Loucy (cell line): ENCODE data around the gene MAFF.

Source experiments
- H2AFZ ChIP-seq: fragments of 200-600 bp; sonication (generic); 2 replicates; pipeline ENCODE4 v1.6.0; 2016; ENCODE audit warnings: antibody characterized with exemption, mild to moderate bottlenecking, low read length, moderate library complexity
- H3F3A ChIP-seq: fragments of 200-600 bp; 2 replicates; pipeline ENCODE4 v1.6.0; 2016; ENCODE audit warnings: antibody characterized with exemption, low read depth, mild to moderate bottlenecking
- H3K27me3 ChIP-seq: fragments of 200-600 bp; sonication (generic); 2 replicates; pipeline ENCODE4 v1.6.1; 2014; ENCODE audit warnings: low read length, mild to moderate bottlenecking; ENCODE audit not compliant: insufficient read depth, poor library complexity, severe bottlenecking
- H3K36me3 ChIP-seq: fragments of 200-600 bp; sonication (generic); 2 replicates; pipeline ENCODE4 v1.6.1; 2016; ENCODE audit warnings: low read length; ENCODE audit not compliant: insufficient read depth
- H3K4me1 ChIP-seq: fragments of 200-600 bp; sonication (generic); 2 replicates; pipeline ENCODE4 v1.5.1; 2014; ENCODE audit warnings: low read length, mild to moderate bottlenecking; ENCODE audit not compliant: insufficient read depth, poor library complexity, severe bottlenecking
- H3K4me2 ChIP-seq: fragments of 200-600 bp; sonication (generic); 2 replicates; pipeline ENCODE4 v1.6.0; 2014; ENCODE audit warnings: antibody characterized with exemption, low read length, low read depth, mild to moderate bottlenecking; ENCODE audit not compliant: poor library complexity, severe bottlenecking
- H3K4me3 ChIP-seq: fragments of 200-600 bp; sonication (generic); 2 replicates; pipeline ENCODE4 v1.5.1; 2014; ENCODE audit warnings: low read length, mild to moderate bottlenecking, mixed read lengths; ENCODE audit not compliant: poor library complexity, severe bottlenecking
- H3K79me2 ChIP-seq: fragments of 200-600 bp; sonication (generic); 2 replicates; pipeline ENCODE4 v1.6.1; 2014; ENCODE audit warnings: low read length; ENCODE audit not compliant: insufficient read depth
- H3K9ac ChIP-seq: fragments of 200-600 bp; sonication (generic); 2 replicates; pipeline ENCODE4 v1.6.0; 2014; ENCODE audit warnings: mild to moderate bottlenecking, low read depth, low read length, moderate library complexity; ENCODE audit not compliant: poor library complexity, severe bottlenecking
- H3K9me2 ChIP-seq: fragments of 200-600 bp; sonication (generic); replicated peaks from 2 replicates; pipeline ENCODE4 v1.6.1; 2016; ENCODE audit warnings: low read depth, low read length, mixed read lengths
- H3K9me3 ChIP-seq: fragments of 200-600 bp; sonication (generic); 2 replicates; pipeline ENCODE4 v1.6.1; 2014; ENCODE audit warnings: mild to moderate bottlenecking, antibody characterized with exemption, low read length, low read depth; ENCODE audit not compliant: insufficient read depth
- H4K20me1 ChIP-seq: fragments of 200-600 bp; sonication (generic); 2 replicates; pipeline ENCODE4 v1.6.0; 2014; ENCODE audit warnings: antibody characterized with exemption, low read length, mild to moderate bottlenecking; ENCODE audit not compliant: insufficient read depth, poor library complexity, severe bottlenecking
- EZH2phosphoT487 ChIP-seq: fragments of 200-600 bp; IDR thresholded peaks from 2 replicates; pipeline ENCODE4 v1.6.1; 2018; ENCODE audit warnings: antibody characterized with exemption, mild to moderate bottlenecking, moderate library complexity, borderline replicate concordance
- TF ChIP-seq, protein P1 (sequence below): fragments of 200-600 bp; sonication (generic); conservative IDR thresholded peaks from 2 replicates; pipeline ENCODE4 v1.5.1; 2014; ENCODE audit warnings: mild to moderate bottlenecking, antibody characterized with exemption, low read length

MAFF gene

GRCh38 chr22:38204784-38205183 is 3.0 kb downstream of the MAFF start:
- no peaks in the 10 kb centered on the region for H4K20me1 ChIP-seq
- H3K36me3 ChIP-seq: no peaks in the 10 kb centered on the region
- peak overlapping the region; percentile 99 for H3K4me2 ChIP-seq
- peak overlapping the region; percentile 22 for H3K4me3 ChIP-seq
- H3F3A ChIP-seq: peaks cover 3% of the 10 kb centered on the region; the same call in 1 of the 2 replicates
- H3K27me3 ChIP-seq: no peaks in the 10 kb centered on the region
- no peaks in the 10 kb centered on the region for H3K9me2 ChIP-seq
- H3K4me1 ChIP-seq: peaks cover 41% of the 10 kb centered on the region
- no peaks in the 10 kb centered on the region for H3K79me2 ChIP-seq
- TF ChIP-seq, protein P1, sequence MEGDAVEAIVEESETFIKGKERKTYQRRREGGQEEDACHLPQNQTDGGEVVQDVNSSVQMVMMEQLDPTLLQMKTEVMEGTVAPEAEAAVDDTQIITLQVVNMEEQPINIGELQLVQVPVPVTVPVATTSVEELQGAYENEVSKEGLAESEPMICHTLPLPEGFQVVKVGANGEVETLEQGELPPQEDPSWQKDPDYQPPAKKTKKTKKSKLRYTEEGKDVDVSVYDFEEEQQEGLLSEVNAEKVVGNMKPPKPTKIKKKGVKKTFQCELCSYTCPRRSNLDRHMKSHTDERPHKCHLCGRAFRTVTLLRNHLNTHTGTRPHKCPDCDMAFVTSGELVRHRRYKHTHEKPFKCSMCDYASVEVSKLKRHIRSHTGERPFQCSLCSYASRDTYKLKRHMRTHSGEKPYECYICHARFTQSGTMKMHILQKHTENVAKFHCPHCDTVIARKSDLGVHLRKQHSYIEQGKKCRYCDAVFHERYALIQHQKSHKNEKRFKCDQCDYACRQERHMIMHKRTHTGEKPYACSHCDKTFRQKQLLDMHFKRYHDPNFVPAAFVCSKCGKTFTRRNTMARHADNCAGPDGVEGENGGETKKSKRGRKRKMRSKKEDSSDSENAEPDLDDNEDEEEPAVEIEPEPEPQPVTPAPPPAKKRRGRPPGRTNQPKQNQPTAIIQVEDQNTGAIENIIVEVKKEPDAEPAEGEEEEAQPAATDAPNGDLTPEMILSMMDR: no peak
- no peak for TF ChIP-seq EZH2phosphoT487
- peak overlapping the region; percentile 60 for H3K9ac ChIP-seq
- no peaks in the 10 kb centered on the region for H3K9me3 ChIP-seq
- H2AFZ ChIP-seq: no peak overlapping the region

DNA sequence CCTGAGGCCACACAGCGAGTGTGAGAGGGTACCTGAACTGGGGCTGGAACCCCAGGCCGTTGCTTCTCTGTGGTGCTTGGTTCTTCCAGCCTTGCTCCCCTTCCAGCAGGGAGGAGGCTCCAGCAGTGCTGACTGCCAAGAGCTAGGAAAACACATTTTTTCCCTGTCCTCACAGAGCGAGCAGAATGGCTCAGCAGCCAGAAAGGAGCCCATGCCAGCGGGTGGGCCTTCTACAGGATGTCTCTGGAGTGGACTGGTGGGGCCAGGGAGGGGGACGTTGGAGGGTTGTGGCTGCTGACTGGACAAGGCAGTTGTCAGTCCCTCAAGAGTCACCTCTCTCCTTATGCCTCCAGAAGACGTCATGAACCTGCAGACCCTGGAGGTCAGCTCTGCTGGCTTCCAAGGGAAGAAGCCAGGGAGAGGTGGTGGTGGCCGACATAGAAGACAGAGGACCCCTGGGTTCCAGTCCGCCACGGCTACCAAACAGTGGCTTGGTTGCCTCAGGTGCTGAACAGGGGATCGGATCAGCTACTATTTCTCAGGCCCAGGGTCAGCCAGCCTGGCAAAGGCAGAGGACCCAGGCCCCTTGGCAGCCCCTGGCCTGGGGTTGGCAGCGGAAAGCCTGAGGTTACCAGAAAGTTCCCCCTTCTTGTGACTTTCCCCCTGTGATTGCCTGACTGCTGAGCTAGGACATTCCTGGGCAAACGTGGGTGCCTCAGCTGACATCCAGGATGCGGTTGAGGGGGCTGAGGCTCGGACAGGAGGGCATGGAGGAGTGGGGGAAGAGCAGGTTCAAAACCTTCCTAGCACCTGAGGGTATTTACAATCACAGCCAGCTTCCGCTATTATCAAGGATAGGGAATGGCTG is 3.7 kb downstream of the MAFF start:
- TF ChIP-seq, protein P1: no peak
- TF ChIP-seq EZH2phosphoT487: no peak
- Histone ChIP-seq H3K4me1 (peaks cover 41% of the 10 kb centered on the region), H2AFZ (no peak overlapping the region), H3K9ac (no peak overlapping the region), H3K79me2 (no peaks in the 10 kb centered on the region), H4K20me1 (no peaks in the 10 kb centered on the region), H3K4me3 (peak overlapping the region; percentile 22), H3K27me3 (no peaks in the 10 kb centered on the region), H3F3A (peaks cover 3% of the 10 kb centered on the region; the same call in 1 of the 2 replicates), H3K9me2 (no peaks in the 10 kb centered on the region), H3K9me3 (no peaks in the 10 kb centered on the region), H3K36me3 (no peaks in the 10 kb centered on the region), H3K4me2 (peak overlapping the region; percentile 99)

DNA sequence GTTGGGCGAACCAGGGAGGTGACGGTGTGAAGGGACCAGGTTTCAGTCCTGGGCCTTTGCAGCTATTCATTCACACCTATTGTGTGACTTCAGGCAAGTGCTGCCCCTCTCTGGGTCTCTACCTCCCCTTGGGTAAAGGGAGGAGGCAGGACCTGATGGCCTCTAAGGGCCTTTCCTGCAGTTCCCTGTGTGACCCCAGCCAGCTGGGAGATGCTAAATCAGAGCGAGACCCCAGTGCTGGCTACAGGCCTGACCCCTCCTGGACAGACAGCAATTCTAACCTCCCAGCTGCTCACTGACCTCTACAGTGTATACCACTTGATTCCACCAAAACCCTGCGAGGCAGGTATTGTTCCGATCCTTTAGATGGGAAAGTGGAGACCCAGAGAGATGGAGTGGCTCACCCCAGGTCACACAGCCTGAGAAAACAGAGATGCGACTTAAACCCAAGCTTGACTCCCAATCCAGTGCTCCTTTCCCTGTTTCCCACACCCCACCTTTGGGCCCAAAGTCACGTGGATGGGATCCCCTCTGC is 6.2 kb downstream of the MAFF start:
- Histone ChIP-seq H3K79me2 (no peaks in the 10 kb centered on the region), H3K4me2 (no peak overlapping the region), H3K4me3 (no peak overlapping the region), H3K27me3 (no peaks in the 10 kb centered on the region), H3F3A (no peaks in the 10 kb centered on the region), H3K36me3 (no peaks in the 10 kb centered on the region), H4K20me1 (no peaks in the 10 kb centered on the region), H3K4me1 (peaks cover 26% of the 10 kb centered on the region), H3K9me3 (no peaks in the 10 kb centered on the region), H3K9ac (no peak overlapping the region), H2AFZ (no peak overlapping the region), H3K9me2 (no peaks in the 10 kb centered on the region)
- TF ChIP-seq, protein P1: no peak
- TF ChIP-seq EZH2phosphoT487: no peak
